M059J (cell line): ENCODE results near the gene CA10. TPM values are rescaled to one million over a fixed set of nuclear protein-coding genes. Genes with fewer than 3 reads are reported as not detected.

Source experiments
- DNase-seq: peaks from one replicate; pipeline ENCODE4 v3.0.0-alpha.2; 2012; ENCODE audit warnings: low read depth
- total RNA-seq: library from RNA; depleted of rRNA; stranded (reverse); fragments of >200 nt; shearing (Covaris generic); gene quantifications from 2 replicates; pipeline ENCODE4 v1.2.3, GENCODE V29; 2014

The CA10 gene
- total RNA-seq, 1 experiment from 2014 or later, result not detected

GRCh38 chr17:51684214-51684613 is 474.3 kb downstream of the CA10 start:
- DNase-seq, result no peak

DNA sequence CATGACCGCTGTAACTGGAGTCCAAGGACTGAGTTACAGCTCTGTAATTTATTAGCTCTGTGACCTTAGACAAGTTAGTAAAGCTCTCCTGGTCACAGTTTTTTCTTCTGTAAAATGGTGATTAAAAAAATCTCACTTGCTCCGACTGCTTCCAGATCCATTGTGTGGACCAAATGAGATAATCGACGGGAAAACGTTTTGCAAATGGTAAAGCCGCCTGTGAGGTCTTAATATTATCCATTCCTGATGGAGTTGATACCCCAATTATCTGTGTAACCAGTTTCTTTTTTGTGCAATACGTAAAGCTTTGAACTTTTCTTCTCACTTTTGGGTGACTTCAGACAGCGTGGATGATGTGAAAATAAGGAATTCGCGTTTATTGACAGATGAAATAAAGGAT is 475.2 kb downstream of the CA10 start:
- DNase-seq, result no peak

- DNase-seq, result no peak
Measured at GRCh38 chr17:51682115-51682514, 476.4 kb downstream of the CA10 start.

DNA sequence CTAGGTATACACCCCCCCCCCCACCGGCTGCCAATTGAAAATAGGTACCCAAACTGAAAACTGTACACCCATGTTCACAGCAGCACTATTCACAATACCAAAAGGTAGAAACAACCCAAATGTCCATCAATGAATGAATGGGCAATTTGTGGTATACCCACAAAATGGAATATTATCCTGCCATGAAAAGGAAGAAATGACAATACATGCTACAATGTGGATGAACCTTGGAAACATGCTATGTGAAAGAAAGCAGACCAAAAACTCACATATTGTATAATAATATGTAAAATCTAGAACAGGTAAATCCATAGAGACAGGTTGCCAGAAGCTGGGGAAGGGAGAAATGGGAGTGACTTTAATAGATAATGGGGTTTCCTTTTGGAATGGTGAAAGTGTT is 480.6 kb downstream of the CA10 start:
- no peak for DNase-seq

DNA sequence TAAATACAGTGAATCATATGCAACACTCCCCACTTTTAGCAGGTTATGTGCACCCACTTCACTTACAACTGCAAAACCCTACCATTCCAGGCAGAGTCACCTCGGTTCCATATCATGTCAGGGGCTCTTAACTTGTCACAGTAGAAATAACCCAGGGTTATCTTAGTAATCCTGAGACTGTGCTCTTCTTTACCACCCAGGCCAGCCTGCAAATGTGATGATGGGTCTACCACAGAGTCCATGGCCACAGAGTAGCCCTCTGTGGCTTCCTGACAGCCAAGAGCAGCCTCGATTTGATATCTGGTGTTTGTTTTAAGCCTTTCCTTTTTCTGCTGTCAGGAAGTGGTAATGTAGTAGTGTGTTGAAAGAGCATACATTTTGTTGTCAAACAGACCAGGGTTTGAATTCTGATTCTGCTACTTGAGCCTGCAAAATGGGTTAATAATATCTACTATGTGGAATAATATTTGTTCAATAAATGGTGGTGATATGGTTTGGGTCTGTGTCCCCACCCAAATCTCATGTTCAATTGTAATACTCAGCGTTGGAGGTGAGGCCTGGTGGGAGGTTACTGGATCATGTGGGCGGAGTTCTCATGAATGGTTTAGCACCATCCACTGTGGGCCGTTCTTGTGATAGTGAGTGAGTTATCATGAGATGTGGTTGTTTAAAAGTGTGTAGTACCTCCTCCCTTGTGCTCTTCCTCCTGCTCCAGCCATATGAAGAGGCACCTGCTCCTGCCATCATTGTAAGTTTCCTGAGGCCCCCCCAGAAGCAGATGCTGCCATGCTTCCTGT is 481.6 kb downstream of the CA10 start:
- no peak for DNase-seq

DNA sequence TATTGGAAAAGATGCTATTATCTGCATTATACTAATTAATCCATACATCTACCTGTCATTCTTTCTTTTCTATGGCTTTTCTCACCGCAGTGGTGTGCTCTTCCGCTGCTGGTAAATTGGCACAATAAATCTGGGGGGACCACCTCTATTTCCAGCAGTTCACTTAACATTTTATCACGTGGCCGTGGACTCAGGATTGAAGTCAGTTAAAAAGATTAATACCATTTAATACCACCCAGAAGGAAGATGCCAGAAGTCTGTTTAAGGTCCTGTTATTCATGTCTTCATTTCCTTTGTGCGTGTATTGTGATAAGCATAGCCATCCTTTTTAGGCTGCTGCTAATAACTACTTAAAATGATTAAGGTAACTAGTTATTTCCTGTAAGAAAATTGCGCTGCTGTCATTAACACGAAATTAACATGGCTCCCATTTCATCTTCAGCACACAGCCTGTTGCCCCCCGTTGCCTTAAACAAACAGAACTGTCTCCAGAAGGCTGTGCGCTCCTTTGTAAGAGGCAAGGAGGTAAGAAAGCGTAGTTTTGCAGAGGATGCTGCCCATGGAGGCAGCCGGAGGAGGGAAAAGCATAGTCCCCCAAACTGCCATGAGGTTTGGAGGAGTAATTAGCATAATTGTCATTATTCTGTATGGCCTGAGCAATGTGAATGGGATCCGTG is 483.8 kb downstream of the CA10 start:
- DNase-seq, result no peak

DNA sequence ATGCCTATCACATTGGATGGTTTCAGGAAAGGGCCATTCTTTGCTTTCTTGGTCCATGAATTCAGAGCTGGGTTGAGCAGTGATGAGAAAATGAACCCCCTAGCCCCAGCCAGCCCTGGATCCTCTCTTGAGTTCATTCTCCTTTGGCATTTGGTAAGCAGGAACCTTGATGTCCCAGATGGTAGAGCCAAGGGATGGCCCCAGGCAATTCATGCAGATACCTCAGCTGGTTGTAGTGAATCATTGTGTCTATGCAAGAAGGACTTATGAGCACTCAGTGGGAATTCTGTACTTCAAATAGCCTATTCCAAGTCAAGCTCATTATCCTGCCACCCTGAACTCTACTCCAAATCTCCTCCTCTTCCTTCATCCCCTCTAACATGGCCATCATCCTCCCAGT is 485.4 kb downstream of the CA10 start:
- DNase-seq, result no peak

DNA sequence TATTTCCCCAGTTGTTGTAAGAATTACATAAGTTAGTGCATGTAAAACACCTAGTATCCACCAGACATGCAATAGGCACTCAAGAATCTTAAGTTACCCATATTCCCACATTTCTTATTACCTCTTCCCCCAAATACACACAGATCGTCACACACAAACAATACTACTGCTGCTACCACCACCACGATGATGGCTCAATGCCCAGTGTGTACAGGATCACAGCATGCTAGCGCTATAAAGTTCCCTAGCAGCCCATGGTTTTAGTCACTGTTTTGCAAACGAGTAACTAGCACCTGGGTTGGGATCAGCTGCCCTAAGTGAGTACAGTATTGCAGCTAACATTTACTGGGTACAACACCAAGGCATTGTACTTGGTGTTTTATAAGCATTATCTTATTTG is 486.4 kb downstream of the CA10 start:
- no peak for DNase-seq

GRCh38 chr17:51670899-51671298 is 487.6 kb downstream of the CA10 start:
- no peak for DNase-seq

- no peak for DNase-seq
Measured at GRCh38 chr17:51668963-51669246, 489.6 kb downstream of the CA10 start.

DNA sequence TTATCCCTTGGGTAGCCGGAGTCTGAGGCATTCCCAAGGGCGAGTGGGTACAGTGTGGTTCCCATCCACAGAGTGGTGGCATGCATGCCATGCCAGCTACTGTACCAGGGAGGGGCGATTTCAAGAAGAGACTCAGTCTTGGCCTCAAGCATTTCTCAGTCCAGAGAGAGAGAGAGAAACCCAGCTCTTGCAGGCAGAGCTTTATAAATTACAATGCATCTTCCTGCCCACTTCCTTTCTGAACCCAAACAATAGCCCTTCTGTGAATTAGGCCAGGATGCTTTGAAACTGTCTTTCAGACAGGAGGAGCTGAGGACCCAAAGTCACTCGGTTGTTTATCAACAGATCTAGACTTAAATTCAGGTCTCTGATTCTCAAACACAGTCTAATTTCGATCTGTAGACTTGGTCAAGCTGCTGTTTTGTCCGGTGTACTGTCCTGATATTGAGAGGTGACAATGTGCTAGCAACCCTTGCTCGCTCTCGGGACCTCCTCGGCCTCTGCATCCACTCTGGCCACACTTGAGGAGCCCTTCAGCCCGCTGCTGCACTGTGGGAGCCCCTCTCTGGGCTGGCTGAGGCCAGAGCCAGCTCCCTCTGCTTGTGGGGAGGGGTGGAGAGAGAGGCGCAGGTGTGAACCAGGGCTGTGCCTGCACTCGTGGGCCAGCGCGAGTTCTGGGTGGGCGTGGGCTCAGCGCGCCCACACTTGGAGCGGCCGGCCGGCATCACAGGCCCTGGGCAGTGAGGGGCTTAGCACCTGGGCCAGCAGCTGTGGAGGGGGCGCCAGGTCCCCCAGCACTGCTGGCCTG is 490.2 kb downstream of the CA10 start:
- no peak for DNase-seq

DNA sequence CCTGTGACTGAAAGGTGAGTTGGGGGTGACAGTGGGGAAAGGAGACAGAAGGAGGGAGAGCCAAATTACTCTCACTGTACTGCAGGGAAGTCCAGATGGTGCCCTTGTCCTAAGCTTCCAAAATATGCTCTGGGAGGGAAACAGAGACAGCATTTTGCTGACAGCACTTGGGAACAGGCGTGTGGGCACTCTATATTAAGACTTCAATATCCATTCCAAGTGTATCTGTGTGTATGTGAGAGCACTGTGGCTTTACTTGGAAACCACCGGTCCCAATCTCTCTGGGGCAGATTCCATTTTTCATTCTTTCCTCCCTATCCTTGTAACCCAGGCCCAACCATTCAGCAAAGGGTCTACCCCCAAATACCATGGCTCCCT is 490.8 kb downstream of the CA10 start:
- no peak for DNase-seq

- DNase-seq, result no peak
Measured at GRCh38 chr17:51666971-51667705, 491.4 kb downstream of the CA10 start.

- no peak for DNase-seq
Measured at GRCh38 chr17:51662204-51663056, 496.1 kb downstream of the CA10 start.

DNA sequence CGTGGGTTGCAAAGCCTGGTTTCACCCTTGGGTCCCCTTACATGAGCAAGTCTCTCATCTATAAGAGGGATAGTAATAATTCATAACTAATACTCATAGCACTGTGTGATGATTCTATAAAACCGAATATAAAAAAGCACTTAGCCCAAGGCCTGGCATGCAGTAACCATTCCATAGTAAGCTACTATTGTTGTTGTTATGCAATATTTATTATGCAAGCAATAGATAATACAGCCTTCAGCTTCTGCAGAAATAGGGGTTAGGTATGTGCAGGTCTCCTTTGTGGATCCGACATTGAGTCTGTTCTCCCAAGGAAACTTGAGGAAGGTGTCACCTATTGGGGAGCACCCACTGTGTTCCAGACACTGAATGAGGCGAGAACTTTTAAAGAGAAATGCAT is 497.1 kb downstream of the CA10 start:
- no peak for DNase-seq

DNA sequence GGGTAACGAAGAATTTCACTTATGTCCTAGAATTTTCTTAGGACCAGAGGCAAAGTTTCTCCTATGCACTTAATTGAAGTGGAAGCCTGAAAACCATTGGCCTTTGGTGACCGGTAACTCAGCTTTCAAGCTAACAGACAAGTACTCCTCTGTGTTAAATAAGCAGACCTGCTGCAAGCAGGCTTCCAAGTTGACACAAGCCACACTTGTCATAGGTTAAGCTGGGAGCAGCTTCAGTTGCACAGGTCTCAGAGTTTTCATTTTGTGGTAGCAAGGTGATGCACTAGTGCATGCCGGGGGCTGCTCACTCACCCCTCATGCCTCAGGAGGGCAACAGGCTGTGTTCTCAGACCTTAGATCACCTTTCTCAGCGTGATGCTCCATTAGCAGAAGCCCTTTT is 498.2 kb downstream of the CA10 start:
- DNase-seq, result no peak

DNA sequence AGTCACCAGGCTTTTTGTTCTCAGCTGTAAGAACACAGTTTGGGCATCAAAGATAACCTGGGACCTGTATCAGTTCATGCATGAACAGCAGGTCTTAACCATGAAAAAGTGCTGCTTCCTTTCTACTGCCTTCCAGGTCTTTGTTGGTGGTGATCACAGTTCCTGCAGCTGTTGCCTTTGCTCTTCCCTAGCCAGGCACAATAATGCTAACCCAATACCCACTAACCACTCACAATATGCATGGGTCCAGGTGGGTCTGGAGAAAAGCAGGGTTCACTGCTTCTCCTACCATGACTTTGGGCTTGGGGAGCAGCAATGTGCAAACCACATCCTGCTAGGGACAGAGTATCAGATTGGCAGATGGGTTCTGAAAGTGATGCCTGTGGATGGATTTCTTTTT is 501.3 kb downstream of the CA10 start:
- no peak for DNase-seq

DNA sequence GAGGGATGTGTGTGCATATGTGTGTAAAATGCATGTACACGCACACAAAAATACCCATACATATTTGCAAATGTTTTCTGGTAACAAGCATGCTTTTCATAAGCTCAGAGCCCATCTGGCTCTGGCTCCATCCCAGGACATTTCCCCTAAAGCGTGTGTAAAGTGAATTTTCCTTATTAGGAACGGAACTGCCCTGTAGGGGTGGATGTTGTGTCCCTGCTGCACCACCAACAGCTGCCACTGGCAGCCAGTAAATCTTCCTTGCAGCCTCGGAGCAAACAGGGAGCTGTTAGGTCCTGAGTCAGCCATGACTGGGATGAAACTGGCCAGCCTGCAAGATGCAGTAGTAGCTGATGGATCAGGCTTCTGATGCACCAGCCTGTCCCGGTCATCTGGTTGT is 504.6 kb downstream of the CA10 start:
- DNase-seq, result no peak

GRCh38 chr17:51652529-51652928 is 506.0 kb downstream of the CA10 start:
- no peak for DNase-seq

GRCh38 chr17:51651513-51652298 is 506.8 kb downstream of the CA10 start:
- DNase-seq, result no peak

- DNase-seq, result no peak
Measured at GRCh38 chr17:51650772-51651171, 507.7 kb downstream of the CA10 start.
